ENCODE measurements around the gene DCP2. TPM values are rescaled to one million over a fixed set of nuclear protein-coding genes. Genes with fewer than 3 reads are reported as not detected.
A peak's percentile ranks its signal among the peaks of the same experiment; 100 is the strongest.

DCP2 gene
- 10 to 100 TPM; 15.7 to 26.7 (median 17.7) TPM for total RNA-seq

- WGBS, result under 1% methylated on average over 62 of the region's 75 CpGs
- peak within 1 kb of the TSS; percentile 86 to 93 (median 90) for H3K27ac ChIP-seq (replicated peaks in 1 of 4)
- peaks cover 0 to 1% (median 0%) of the 10 kb centered on the region in 4 donors for H3K36me3 ChIP-seq
- peak within 1 kb of the TSS; percentile 85 to 95 (median 88) for H3K4me3 ChIP-seq
- intact Hi-C loops (cut with DNase I), result loop anchor here (5.0 kb wide), 1 partner anchor 49 kb away; no protein-coding TSS in a partner anchor
- H3K27me3 ChIP-seq, result no peaks in the 10 kb centered on the region
- peaks cover 13 to 37% (median 31%) of the 10 kb centered on the region in 4 donors for H3K4me1 ChIP-seq
- DNase-seq (ENCODE audit: extremely low spot score), result peak; percentile 98
- H3K9me3 ChIP-seq, result no peaks in the 10 kb centered on the region
- TF ChIP-seq, protein P1, sequence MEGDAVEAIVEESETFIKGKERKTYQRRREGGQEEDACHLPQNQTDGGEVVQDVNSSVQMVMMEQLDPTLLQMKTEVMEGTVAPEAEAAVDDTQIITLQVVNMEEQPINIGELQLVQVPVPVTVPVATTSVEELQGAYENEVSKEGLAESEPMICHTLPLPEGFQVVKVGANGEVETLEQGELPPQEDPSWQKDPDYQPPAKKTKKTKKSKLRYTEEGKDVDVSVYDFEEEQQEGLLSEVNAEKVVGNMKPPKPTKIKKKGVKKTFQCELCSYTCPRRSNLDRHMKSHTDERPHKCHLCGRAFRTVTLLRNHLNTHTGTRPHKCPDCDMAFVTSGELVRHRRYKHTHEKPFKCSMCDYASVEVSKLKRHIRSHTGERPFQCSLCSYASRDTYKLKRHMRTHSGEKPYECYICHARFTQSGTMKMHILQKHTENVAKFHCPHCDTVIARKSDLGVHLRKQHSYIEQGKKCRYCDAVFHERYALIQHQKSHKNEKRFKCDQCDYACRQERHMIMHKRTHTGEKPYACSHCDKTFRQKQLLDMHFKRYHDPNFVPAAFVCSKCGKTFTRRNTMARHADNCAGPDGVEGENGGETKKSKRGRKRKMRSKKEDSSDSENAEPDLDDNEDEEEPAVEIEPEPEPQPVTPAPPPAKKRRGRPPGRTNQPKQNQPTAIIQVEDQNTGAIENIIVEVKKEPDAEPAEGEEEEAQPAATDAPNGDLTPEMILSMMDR (IDR thresholded peaks at IDR 0.05), result peak in 1 of 3 experiments; percentile 22
- TF ChIP-seq EP300 (IDR thresholded peaks at IDR 0.05) (no peak), POLR2A (IDR thresholded peaks at IDR 0.05; ENCODE audit: low read depth) (peak; percentile 39), POLR2AphosphoS5 (IDR thresholded peaks at IDR 0.05) (peak; percentile 84 to 88)
Measured at GRCh38 chr5:112976432-112977309, at the start of gene DCP2. DCP2 (plus strand) TSS chr5:112976798; CDS start chr5:112976934, 136 bp downstream.

DNA sequence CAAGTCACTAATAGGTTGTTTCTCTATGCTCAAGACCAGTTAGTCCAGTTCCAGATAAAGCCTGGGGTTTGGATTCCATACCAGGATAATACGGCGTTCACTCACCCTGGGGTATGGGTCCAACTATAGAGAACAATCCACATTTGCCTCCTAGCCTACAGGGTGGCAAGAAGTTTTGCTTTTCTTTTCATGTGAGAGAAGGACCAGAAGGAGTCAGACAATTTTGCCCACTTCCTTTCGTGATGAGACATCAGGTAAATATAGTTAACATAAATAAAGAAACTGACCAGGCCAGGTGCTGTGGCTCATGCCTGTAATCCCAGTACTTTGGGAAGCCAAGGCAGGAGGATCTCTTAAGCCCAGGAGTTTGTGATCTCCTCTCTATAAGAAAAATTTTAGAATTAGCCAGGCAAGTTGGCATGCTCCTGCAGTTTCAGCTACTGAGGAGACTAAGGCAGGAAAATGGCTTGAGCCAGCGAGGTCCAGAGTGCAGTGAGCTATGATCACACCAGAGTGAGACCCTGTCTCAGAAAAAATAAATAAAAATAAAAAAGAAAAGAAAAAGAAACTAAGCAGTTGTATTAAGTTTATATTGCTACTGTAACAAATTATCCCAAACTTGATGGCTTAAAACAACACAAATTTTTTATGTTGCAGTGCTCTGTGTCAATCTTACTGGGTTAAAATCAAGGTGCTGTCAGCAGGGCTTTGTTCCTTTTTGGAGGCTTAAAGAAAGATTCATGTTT lies 47.1 kb upstream of the DCP2 start:
- 93% methylated on average over 4 of the region's 4 CpGs for WGBS

DNA sequence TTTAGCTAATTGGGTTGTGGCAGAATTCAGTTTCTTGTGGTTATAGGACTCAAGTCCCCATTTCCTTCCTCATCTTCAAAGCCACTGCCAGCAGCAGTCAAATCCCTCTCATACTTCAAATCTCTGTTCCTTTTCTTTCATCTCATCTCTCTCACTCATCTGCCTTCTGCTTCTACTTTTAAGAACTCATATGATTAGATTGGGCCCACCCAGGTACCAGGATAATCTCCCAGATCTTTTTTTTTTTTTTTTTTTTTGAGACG lies 46.6 kb upstream of the DCP2 start:
- no peaks in the 10 kb centered on the region for H3K27me3 ChIP-seq
- no peaks in the 10 kb centered on the region for H3K9me3 ChIP-seq
- H3K36me3 ChIP-seq, result no peaks in the 10 kb centered on the region
- no peak overlapping the region for H3K4me3 ChIP-seq
- WGBS, result 96% methylated on average over 1 of the region's 1 CpG
- H3K27ac ChIP-seq (replicated peaks in 1 of 4), result no peak overlapping the region
- intact Hi-C loops (cut with DNase I), result no loop called here
- TF ChIP-seq EP300 (IDR thresholded peaks at IDR 0.05), result no peak
- TF ChIP-seq, protein P1 (IDR thresholded peaks at IDR 0.05), result no peak
- TF ChIP-seq POLR2AphosphoS5 (IDR thresholded peaks at IDR 0.05), result no peak
- TF ChIP-seq POLR2A (IDR thresholded peaks at IDR 0.05; ENCODE audit: low read depth), result no peak
- peaks cover 0 to 4% (median 0%) of the 10 kb centered on the region in 4 donors for H3K4me1 ChIP-seq
- peak; percentile 10 for DNase-seq (ENCODE audit: extremely low spot score)

More for the DNA sequence above, 47.1 kb upstream of the DCP2 start:
- DNase-seq (ENCODE audit: extremely low spot score), result peak; percentile 26
- H3K36me3 ChIP-seq, result no peaks in the 10 kb centered on the region
- TF ChIP-seq EP300 (IDR thresholded peaks at IDR 0.05) (no peak), POLR2A (IDR thresholded peaks at IDR 0.05; ENCODE audit: low read depth) (no peak), POLR2AphosphoS5 (IDR thresholded peaks at IDR 0.05) (no peak)
- TF ChIP-seq, protein P1 (IDR thresholded peaks at IDR 0.05), result no peak
- intact Hi-C loops (cut with DNase I), result loop anchor here (5.0 kb wide), 1 partner anchor 48 kb away; the partner anchor contains the start of gene DCP2
- H3K27ac ChIP-seq (replicated peaks in 1 of 4), result no peak overlapping the region
- H3K4me3 ChIP-seq, result no peak overlapping the region
- no peaks in the 10 kb centered on the region for H3K9me3 ChIP-seq
- H3K4me1 ChIP-seq, result peaks cover 0 to 4% (median 0%) of the 10 kb centered on the region in 4 donors
- H3K27me3 ChIP-seq, result no peaks in the 10 kb centered on the region

DNA sequence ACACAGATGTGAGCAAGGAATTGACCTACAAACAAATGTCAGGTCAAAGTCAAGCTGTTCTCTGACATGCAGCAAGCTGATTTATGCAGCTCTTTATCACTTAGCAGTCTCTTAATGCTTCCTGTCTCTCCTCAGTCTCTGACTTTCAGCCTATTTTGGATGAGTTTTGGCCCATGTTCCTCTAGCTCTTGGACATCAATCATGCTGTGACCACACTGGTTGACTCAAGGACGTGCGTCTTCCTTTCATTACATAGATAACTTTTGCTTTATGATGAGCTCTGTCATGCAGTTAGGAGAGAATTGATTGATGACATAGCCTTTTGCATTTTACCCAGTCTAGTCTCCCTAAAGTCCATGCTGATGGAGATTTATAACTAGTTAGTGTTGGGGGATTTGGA lies 45.1 kb upstream of the DCP2 start:
- DNase-seq (ENCODE audit: extremely low spot score), result no peak
- intact Hi-C loops (cut with DNase I), result no loop called here
- peaks cover 0 to 4% (median 0%) of the 10 kb centered on the region in 4 donors for H3K4me1 ChIP-seq
- WGBS, result 56% methylated on average over 2 of the region's 2 CpGs
- TF ChIP-seq, protein P1 (IDR thresholded peaks at IDR 0.05), result no peak
- TF ChIP-seq POLR2A (IDR thresholded peaks at IDR 0.05; ENCODE audit: low read depth) (no peak), EP300 (IDR thresholded peaks at IDR 0.05) (no peak), POLR2AphosphoS5 (IDR thresholded peaks at IDR 0.05) (no peak)
- H3K4me3 ChIP-seq, result no peak overlapping the region
- no peaks in the 10 kb centered on the region for H3K27me3 ChIP-seq
- H3K27ac ChIP-seq (replicated peaks in 1 of 4), result no peak overlapping the region
- no peaks in the 10 kb centered on the region for H3K36me3 ChIP-seq
- H3K9me3 ChIP-seq, result no peaks in the 10 kb centered on the region
